HG02798 (cell line): ENCODE data around the gene HYAL3.
A peak's percentile ranks its signal among the peaks of the same experiment; 100 is the strongest.
"Not testable (repeated sequence)": the region's sequence is repeated elsewhere in the genome, so short reads cannot be mapped to it uniquely, and the experiment has no call there.

ENCODE experiments used
- ATAC-seq: cut with Tn5 transposase; IDR thresholded peaks from one replicate; pipeline ENCODE4 v1.9.1; 2021; ENCODE audit warnings: mild to moderate bottlenecking; ENCODE audit not compliant: unreplicated experiment, poor library complexity

The HYAL3 gene

GRCh38 chr3:50260942-50261441 is 38.2 kb downstream of the HYAL3 start:
- no peak for ATAC-seq

- peak; percentile 93 for ATAC-seq
Measured at GRCh38 chr3:50260027-50260941, 38.9 kb downstream of the HYAL3 start.

GRCh38 chr3:50259432-50260026 is 39.7 kb downstream of the HYAL3 start:
- peak; percentile 17 for ATAC-seq

- no peak for ATAC-seq
Measured at GRCh38 chr3:50258979-50259378, 40.2 kb downstream of the HYAL3 start.

GRCh38 chr3:50258029-50258680 is 41.0 kb downstream of the HYAL3 start:
- no peak for ATAC-seq

GRCh38 chr3:50256978-50257890 is 42.0 kb downstream of the HYAL3 start:
- ATAC-seq = no peak

GRCh38 chr3:50255251-50255615 is 44.0 kb downstream of the HYAL3 start:
- no peak for ATAC-seq

- ATAC-seq = no peak
Measured at GRCh38 chr3:50254577-50255250, 44.5 kb downstream of the HYAL3 start.

GRCh38 chr3:50251220-50251619 is 48.0 kb downstream of the HYAL3 start:
- no peak for ATAC-seq

- no peak for ATAC-seq
Measured at GRCh38 chr3:50250514-50250913, 48.7 kb downstream of the HYAL3 start.

- ATAC-seq = no peak
Measured at GRCh38 chr3:50249457-50249856, 49.7 kb downstream of the HYAL3 start.

- no peak for ATAC-seq
Measured at GRCh38 chr3:50248387-50248786, 50.8 kb downstream of the HYAL3 start.

GRCh38 chr3:50246517-50246954 is 52.7 kb downstream of the HYAL3 start:
- peak; percentile 61 for ATAC-seq

GRCh38 chr3:50245831-50246516 is 53.2 kb downstream of the HYAL3 start:
- peak; percentile 71 for ATAC-seq

GRCh38 chr3:50245251-50245745 is 53.9 kb downstream of the HYAL3 start:
- no peak for ATAC-seq

- not testable (repeated sequence) for ATAC-seq
Measured at GRCh38 chr3:50244813-50245212, 54.4 kb downstream of the HYAL3 start.

GRCh38 chr3:50243543-50243895 is 55.7 kb downstream of the HYAL3 start:
- ATAC-seq = no peak

GRCh38 chr3:50242851-50243542 is 56.2 kb downstream of the HYAL3 start:
- no peak for ATAC-seq
